SK-N-MC (cell line): ENCODE measurements around the gene A4GALT.

Source experiments
- EZH2 ChIP-seq: fragments of 200-600 bp; sonication (generic); IDR thresholded peaks from one replicate; pipeline ENCODE4 v1.6.1; 2017; ENCODE audit warnings: antibody characterized with exemption
- POLR2AphosphoS5 ChIP-seq: IDR thresholded peaks from 2 replicates; pipeline ENCODE4 v1.6.1; 2012; ENCODE audit warnings: mild to moderate bottlenecking, low read depth, low read length, borderline replicate concordance

- TF ChIP-seq POLR2AphosphoS5 = no peak
- no peak for TF ChIP-seq EZH2
Observed at GRCh38 chr22:42711281-42711731, 9.4 kb downstream of the A4GALT start.
